ENCODE results near the gene RRAS2. TPM values are rescaled to one million over a fixed set of nuclear protein-coding genes. Genes with fewer than 3 reads are reported as not detected.

Gene RRAS2
- total and polyA plus RNA-seq, 7 donors: 15.5 to 48.5 (median 31.1) TPM

GRCh38 chr11:14317659-14318325 is 41.2 kb downstream of the RRAS2 start:
- Histone ChIP-seq H3K27me3 (no peaks in the 10 kb centered on the region), H3K36me3 (no peaks in the 10 kb centered on the region), H3K4me3 (no peak overlapping the region), H3K27ac (no peak overlapping the region), H3K9me3 (no peaks in the 10 kb centered on the region), H3K4me1 (peaks cover 0 to 42% (median 33%) of the 10 kb centered on the region in 4 donors)
- WGBS, 2 donors: 84 to 89% methylated on average over 7 of the region's 7 CpGs
- intact Hi-C loops (cut with DNase I): no loop called here
- TF ChIP-seq CTCF (IDR thresholded peaks at IDR 0.05) (no peak), POLR2AphosphoS5 (IDR thresholded peaks at IDR 0.05) (no peak), EP300 (IDR thresholded peaks at IDR 0.05) (no peak)
- DNase-seq: no peak

GRCh38 chr11:14315130-14315529 is 43.9 kb downstream of the RRAS2 start:
- DNase-seq: no peak
- 88 to 93% methylated on average over 2 of the region's 2 CpGs for WGBS, 2 donors
- Histone ChIP-seq H3K9me3 (no peaks in the 10 kb centered on the region), H3K4me3 (no peak overlapping the region), H3K27ac (no peak overlapping the region), H3K36me3 (no peaks in the 10 kb centered on the region), H3K4me1 (peaks cover 0 to 63% (median 53%) of the 10 kb centered on the region in 4 donors), H3K27me3 (no peaks in the 10 kb centered on the region)
- no peak for TF ChIP-seq EP300 (IDR thresholded peaks at IDR 0.05)
- TF ChIP-seq CTCF (IDR thresholded peaks at IDR 0.05): no peak
- no peak for TF ChIP-seq POLR2AphosphoS5 (IDR thresholded peaks at IDR 0.05)
- no peak for TF ChIP-seq POLR2A (IDR thresholded peaks at IDR 0.05)
- intact Hi-C loops (cut with DNase I): no loop called here

- WGBS, 2 donors: 65 to 85% methylated on average over 2 of the region's 2 CpGs
- peaks cover 0 to 73% (median 62%) of the 10 kb centered on the region in 4 donors for H3K4me1 ChIP-seq
- H3K27me3 ChIP-seq: no peaks in the 10 kb centered on the region
- no peak overlapping the region for H3K4me3 ChIP-seq
- intact Hi-C loops (cut with DNase I): no loop called here
- DNase-seq: no peak
- no peaks in the 10 kb centered on the region for H3K36me3 ChIP-seq
- H3K27ac ChIP-seq: peak overlapping the region in 2 of 4 donors; percentile 61 to 76
- no peaks in the 10 kb centered on the region for H3K9me3 ChIP-seq
- no peak for TF ChIP-seq CTCF (IDR thresholded peaks at IDR 0.05)
- TF ChIP-seq EP300 (IDR thresholded peaks at IDR 0.05): no peak
- TF ChIP-seq POLR2A (IDR thresholded peaks at IDR 0.05): no peak
- no peak for TF ChIP-seq POLR2AphosphoS5 (IDR thresholded peaks at IDR 0.05)
Measured at GRCh38 chr11:14314127-14314526, 44.9 kb downstream of the RRAS2 start.

- peak overlapping the region; percentile 27 to 76 (median 51) for H3K27ac ChIP-seq
- whole genome bisulfite sequencing, 2 donors: 33 to 54% methylated on average over 4 of the region's 4 CpGs
- H3K4me1 ChIP-seq: peaks cover 0 to 73% (median 65%) of the 10 kb centered on the region in 4 donors
- H3K9me3 ChIP-seq: no peaks in the 10 kb centered on the region
- H3K36me3 ChIP-seq: no peaks in the 10 kb centered on the region
- no peak for DNase-seq
- H3K27me3 ChIP-seq: no peaks in the 10 kb centered on the region
- H3K4me3 ChIP-seq: no peak overlapping the region
- peak in 2 of 4 donors; percentile 39 to 49 for TF ChIP-seq EP300 (IDR thresholded peaks at IDR 0.05)
- TF ChIP-seq POLR2AphosphoS5 (IDR thresholded peaks at IDR 0.05): peak in 2 of 4 donors; percentile 24 to 39
- TF ChIP-seq CTCF (IDR thresholded peaks at IDR 0.05): no peak
- intact Hi-C loops (cut with DNase I): no loop called here
Measured at GRCh38 chr11:14312736-14313438, 46.1 kb downstream of the RRAS2 start.
